Measurements from ENCODE around the gene CARD19. TPM values are rescaled to one million over a fixed set of nuclear protein-coding genes. Genes with fewer than 3 reads are reported as not detected.

Gene CARD19
- total RNA-seq, 1 experiment from 2014 or later = 11.4 TPM

GRCh38 chr9:93117924-93118862 lies 22.2 kb downstream of the CARD19 start:
- Mint-ChIP-seq H3K4me3 (ENCODE audit: unreplicated experiment) (no peak overlapping the region), H3K9me3 (ENCODE audit: unreplicated experiment) (no peaks in the 10 kb centered on the region), H3K27me3 (ENCODE audit: insufficient read depth, unreplicated experiment) (no peaks in the 10 kb centered on the region), H3K27ac (ENCODE audit: unreplicated experiment) (no peak overlapping the region), H3K36me3 (ENCODE audit: insufficient read depth, unreplicated experiment) (peaks cover 6% of the 10 kb centered on the region), H3K4me1 (ENCODE audit: low read depth, unreplicated experiment) (no peaks in the 10 kb centered on the region)
- Histone ChIP-seq H3K27me3 (replicated peaks; ENCODE audit: control insufficient read depth, insufficient read depth, low read length) (no peaks in the 10 kb centered on the region), H3K9me3 (no peaks in the 10 kb centered on the region), H3K4me1 (no peaks in the 10 kb centered on the region), H3K4me3 (ENCODE audit: low read depth, low read length) (no peak overlapping the region), H3K36me3 (ENCODE audit: control insufficient read depth, insufficient read depth, low read length) (no peaks in the 10 kb centered on the region)
- TF ChIP-seq CTCF (IDR thresholded peaks at IDR 0.05; ENCODE audit: insufficient read depth in 1 of 2, low read depth in 1 of 2, low read length in 1 of 2, severe bottlenecking in 1 of 2, unreplicated experiment in 1 of 2) = no peak
- ChIA-PET CTCF (no interaction called here), POLR2A (no interaction called here)
- peak in 1 of 2 experiments; percentile 14 for DNase-seq
- intact Hi-C loops (cut with micrococcal nuclease; ENCODE audit: unreplicated experiment) = no loop called here
- TSS peak; percentile 31 for BruUV-seq (replicated peaks)

GRCh38 chr9:93118863-93119702 lies 23.1 kb downstream of the CARD19 start:
- Mint-ChIP-seq H3K9me3 (ENCODE audit: unreplicated experiment) (no peaks in the 10 kb centered on the region), H3K27ac (ENCODE audit: unreplicated experiment) (no peak overlapping the region), H3K4me1 (ENCODE audit: low read depth, unreplicated experiment) (no peaks in the 10 kb centered on the region), H3K27me3 (ENCODE audit: insufficient read depth, unreplicated experiment) (no peaks in the 10 kb centered on the region), H3K4me3 (ENCODE audit: unreplicated experiment) (no peak overlapping the region), H3K36me3 (ENCODE audit: insufficient read depth, unreplicated experiment) (peaks cover 10% of the 10 kb centered on the region)
- H3K4me3 ChIP-seq (ENCODE audit: low read depth, low read length) = no peak overlapping the region
- no peaks in the 10 kb centered on the region for H3K4me1 ChIP-seq
- intact Hi-C loops (cut with micrococcal nuclease; ENCODE audit: unreplicated experiment) = no loop called here
- ChIA-PET CTCF (no interaction called here), POLR2A (no interaction called here)
- peak in 1 of 2 experiments; percentile 20 for DNase-seq
- H3K36me3 ChIP-seq (ENCODE audit: control insufficient read depth, insufficient read depth, low read length) = no peaks in the 10 kb centered on the region
- no peaks in the 10 kb centered on the region for H3K9me3 ChIP-seq
- TF ChIP-seq CTCF (IDR thresholded peaks at IDR 0.05; ENCODE audit: insufficient read depth in 1 of 2, low read depth in 1 of 2, low read length in 1 of 2, severe bottlenecking in 1 of 2, unreplicated experiment in 1 of 2) = no peak
- no TSS peak for BruUV-seq (replicated peaks)
- no peaks in the 10 kb centered on the region for H3K27me3 ChIP-seq (replicated peaks; ENCODE audit: control insufficient read depth, insufficient read depth, low read length)

GRCh38 chr9:93119703-93119952 lies 23.6 kb downstream of the CARD19 start:
- Histone ChIP-seq H3K4me1 (no peaks in the 10 kb centered on the region), H3K9me3 (no peaks in the 10 kb centered on the region), H3K4me3 (ENCODE audit: low read depth, low read length) (no peak overlapping the region), H3K36me3 (ENCODE audit: control insufficient read depth, insufficient read depth, low read length) (no peaks in the 10 kb centered on the region), H3K27me3 (replicated peaks; ENCODE audit: control insufficient read depth, insufficient read depth, low read length) (no peaks in the 10 kb centered on the region)
- CTCF ChIA-PET = no interaction called here
- DNase-seq = no peak
- no peak overlapping the region for H3K27ac Mint-ChIP-seq (ENCODE audit: unreplicated experiment)
- no peaks in the 10 kb centered on the region for H3K4me1 Mint-ChIP-seq (ENCODE audit: low read depth, unreplicated experiment)
- H3K4me3 Mint-ChIP-seq (ENCODE audit: unreplicated experiment) = no peak overlapping the region
- BruUV-seq (replicated peaks) = no TSS peak
- no peak for TF ChIP-seq CTCF (IDR thresholded peaks at IDR 0.05; ENCODE audit: insufficient read depth in 1 of 2, low read depth in 1 of 2, low read length in 1 of 2, severe bottlenecking in 1 of 2, unreplicated experiment in 1 of 2)
- H3K9me3 Mint-ChIP-seq (ENCODE audit: unreplicated experiment) = no peaks in the 10 kb centered on the region
- peaks cover 14% of the 10 kb centered on the region for H3K36me3 Mint-ChIP-seq (ENCODE audit: insufficient read depth, unreplicated experiment)
- intact Hi-C loops (cut with micrococcal nuclease; ENCODE audit: unreplicated experiment) = no loop called here
- POLR2A ChIA-PET = no interaction called here
- H3K27me3 Mint-ChIP-seq (ENCODE audit: insufficient read depth, unreplicated experiment) = no peaks in the 10 kb centered on the region
